Ascending aorta (tissue), 2 donors: Measurements from ENCODE around the gene PLIN4. TPM values are rescaled to one million over a fixed set of nuclear protein-coding genes. Genes with fewer than 3 reads are reported as not detected.

Source experiments
- DNase-seq, 2 donors: peaks; one replicate each; pipeline ENCODE4 v3.0.0-alpha.2; 2019; ENCODE audit warnings: low spot score in 2 of 2
- H3K27ac ChIP-seq, 2 donors: fragments of 200-600 bp; sonication (generic); one replicate each; pipeline ENCODE4 v1.5.1; 2016 to 2017; ENCODE audit warnings: mild to moderate bottlenecking in 1 of 2
- H3K27me3 ChIP-seq: fragments of 200-600 bp; sonication (generic); one replicate; pipeline ENCODE4 v1.5.1; 2017
- H3K36me3 ChIP-seq, 2 donors: fragments of 200-600 bp; sonication (generic); one replicate each; pipeline ENCODE4 v1.5.1; 2016
- H3K4me1 ChIP-seq, 2 donors: fragments of 200-600 bp; sonication (generic); one replicate each; pipeline ENCODE4 v1.5.1; 2016 to 2017; ENCODE audit warnings: mild to moderate bottlenecking in 1 of 2
- H3K4me3 ChIP-seq, 2 donors: fragments of 200-600 bp; sonication (generic); one replicate each; pipeline ENCODE4 v1.5.1; 2016 to 2017; ENCODE audit warnings: mild to moderate bottlenecking in 1 of 2
- H3K9me3 ChIP-seq, 2 donors: fragments of 200-600 bp; sonication (generic); one replicate each; pipeline ENCODE4 v1.5.1; 2016
- intact Hi-C: fragments of 100-400 bp; cut with DNase I; formaldehyde crosslinking; loops from one replicate; pipeline ENCODE4 v1.15.1; 2023
- total RNA-seq: library from RNA; depleted of rRNA; stranded (reverse); fragments of >200 nt; gene quantifications from one replicate; pipeline ENCODE4 v1.1.0, GENCODE V29; 2016
- TF ChIP-seq, protein P1 (sequence below), 3 experiments: fragments of 200-600 bp in 2 of 3; fragments of 450-650 bp in 1 of 3; sonication (generic) in 2 of 3; IDR thresholded peaks; one replicate each; pipeline ENCODE4 v1.5.1; 2016 to 2019; ENCODE audit warnings: antibody characterized with exemption in 3 of 3, mild to moderate bottlenecking in 1 of 3, moderate library complexity in 1 of 3

PLIN4 gene
- total RNA-seq, 1 donor from 2014 or later = 15.1 TPM

DNA sequence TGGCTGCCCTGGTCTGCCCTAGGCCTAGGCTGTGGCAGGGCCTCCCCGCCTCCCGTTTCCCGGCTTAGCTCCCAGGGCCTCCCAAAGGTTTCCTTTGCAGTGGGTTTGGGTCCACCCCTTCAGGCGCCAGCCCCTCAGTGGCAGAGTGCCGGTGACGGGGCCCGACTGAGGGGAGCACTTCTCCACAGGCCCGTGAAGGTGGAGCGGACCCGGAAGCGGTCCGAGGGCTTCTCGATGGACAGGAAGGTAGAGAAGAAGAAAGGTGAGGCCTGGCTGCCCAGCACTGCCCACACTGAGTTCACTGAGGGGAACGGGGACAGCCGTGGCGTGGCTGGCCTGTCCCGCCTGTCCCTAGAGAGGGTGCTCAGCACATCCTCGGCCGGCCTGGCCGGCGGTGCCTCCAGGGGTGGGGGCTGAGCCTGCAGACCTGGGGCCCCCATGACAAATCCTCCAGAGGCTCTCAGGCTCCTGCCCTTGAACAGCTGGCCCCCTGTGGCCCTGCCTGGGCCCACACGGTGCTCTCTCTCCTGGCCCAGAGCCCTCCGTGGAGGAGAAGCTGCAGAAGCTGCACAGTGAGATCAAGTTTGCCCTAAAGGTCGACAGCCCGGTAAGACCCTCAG, 20.4 kb downstream of the PLIN4 start:
- intact Hi-C loops = no loop called here
- no peaks in the 10 kb centered on the region for H3K4me1 ChIP-seq
- no peaks in the 10 kb centered on the region for H3K27me3 ChIP-seq
- DNase-seq = no peak
- H3K9me3 ChIP-seq = no peaks in the 10 kb centered on the region
- TF ChIP-seq, protein P1, sequence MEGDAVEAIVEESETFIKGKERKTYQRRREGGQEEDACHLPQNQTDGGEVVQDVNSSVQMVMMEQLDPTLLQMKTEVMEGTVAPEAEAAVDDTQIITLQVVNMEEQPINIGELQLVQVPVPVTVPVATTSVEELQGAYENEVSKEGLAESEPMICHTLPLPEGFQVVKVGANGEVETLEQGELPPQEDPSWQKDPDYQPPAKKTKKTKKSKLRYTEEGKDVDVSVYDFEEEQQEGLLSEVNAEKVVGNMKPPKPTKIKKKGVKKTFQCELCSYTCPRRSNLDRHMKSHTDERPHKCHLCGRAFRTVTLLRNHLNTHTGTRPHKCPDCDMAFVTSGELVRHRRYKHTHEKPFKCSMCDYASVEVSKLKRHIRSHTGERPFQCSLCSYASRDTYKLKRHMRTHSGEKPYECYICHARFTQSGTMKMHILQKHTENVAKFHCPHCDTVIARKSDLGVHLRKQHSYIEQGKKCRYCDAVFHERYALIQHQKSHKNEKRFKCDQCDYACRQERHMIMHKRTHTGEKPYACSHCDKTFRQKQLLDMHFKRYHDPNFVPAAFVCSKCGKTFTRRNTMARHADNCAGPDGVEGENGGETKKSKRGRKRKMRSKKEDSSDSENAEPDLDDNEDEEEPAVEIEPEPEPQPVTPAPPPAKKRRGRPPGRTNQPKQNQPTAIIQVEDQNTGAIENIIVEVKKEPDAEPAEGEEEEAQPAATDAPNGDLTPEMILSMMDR (IDR thresholded peaks at IDR 0.05) = no peak
- H3K27ac ChIP-seq = no peak overlapping the region
- H3K36me3 ChIP-seq = peaks cover 82 to 91% of the 10 kb centered on the region in 2 donors
- H3K4me3 ChIP-seq = no peak overlapping the region

DNA sequence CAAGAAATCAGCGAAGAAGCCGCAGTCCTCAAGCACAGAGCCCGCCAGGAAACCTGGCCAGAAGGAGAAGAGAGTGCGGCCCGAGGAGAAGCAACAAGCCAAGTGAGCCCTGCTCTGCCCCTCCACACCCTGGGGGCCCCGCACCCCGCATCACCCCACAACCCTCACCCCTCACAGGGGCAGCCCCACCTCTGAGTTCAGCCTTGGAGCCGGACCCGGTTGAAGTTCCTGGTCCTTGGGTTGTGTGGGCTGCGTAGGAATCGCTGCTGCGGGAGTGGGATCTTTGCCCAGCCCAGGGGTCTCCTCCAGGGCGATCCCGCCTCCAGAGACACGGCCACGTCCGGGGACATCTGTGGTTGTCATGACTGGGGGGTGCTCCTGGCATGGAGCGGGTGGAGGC, 22.0 kb downstream of the PLIN4 start:
- H3K4me1 ChIP-seq = no peaks in the 10 kb centered on the region
- no peaks in the 10 kb centered on the region for H3K27me3 ChIP-seq
- intact Hi-C loops = no loop called here
- no peak overlapping the region for H3K27ac ChIP-seq
- TF ChIP-seq, protein P1 (IDR thresholded peaks at IDR 0.05) = no peak
- no peaks in the 10 kb centered on the region for H3K9me3 ChIP-seq
- no peak for DNase-seq
- H3K36me3 ChIP-seq = peaks cover 78 to 88% of the 10 kb centered on the region in 2 donors
- no peak overlapping the region for H3K4me3 ChIP-seq

DNA sequence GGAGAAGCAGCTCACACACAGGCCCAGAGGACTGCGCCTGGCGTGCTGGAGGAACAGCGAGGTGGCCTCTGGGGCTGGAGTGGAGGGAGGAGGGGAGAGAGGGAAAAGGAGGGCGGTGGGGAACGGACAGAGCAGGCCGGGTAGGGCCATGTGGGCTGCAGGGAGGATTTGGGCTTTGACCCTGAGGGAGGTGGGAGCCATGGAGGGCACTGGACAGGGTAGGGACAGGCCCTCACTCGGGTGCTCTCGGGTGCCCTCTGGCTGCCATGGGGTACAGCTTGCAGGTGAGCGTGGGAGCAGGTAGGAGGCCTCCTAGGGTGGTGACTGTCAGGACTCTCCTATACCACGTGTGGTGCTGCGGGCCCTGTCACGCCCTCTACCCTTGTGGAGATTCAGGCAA, 22.8 kb downstream of the PLIN4 start:
- TF ChIP-seq, protein P1 (IDR thresholded peaks at IDR 0.05) = no peak
- DNase-seq = no peak
- H3K27ac ChIP-seq = no peak overlapping the region
- no peaks in the 10 kb centered on the region for H3K27me3 ChIP-seq
- H3K4me1 ChIP-seq = no peaks in the 10 kb centered on the region
- intact Hi-C loops = no loop called here
- H3K36me3 ChIP-seq = peaks cover 71 to 89% of the 10 kb centered on the region in 2 donors
- no peak overlapping the region for H3K4me3 ChIP-seq
- H3K9me3 ChIP-seq = no peaks in the 10 kb centered on the region

DNA sequence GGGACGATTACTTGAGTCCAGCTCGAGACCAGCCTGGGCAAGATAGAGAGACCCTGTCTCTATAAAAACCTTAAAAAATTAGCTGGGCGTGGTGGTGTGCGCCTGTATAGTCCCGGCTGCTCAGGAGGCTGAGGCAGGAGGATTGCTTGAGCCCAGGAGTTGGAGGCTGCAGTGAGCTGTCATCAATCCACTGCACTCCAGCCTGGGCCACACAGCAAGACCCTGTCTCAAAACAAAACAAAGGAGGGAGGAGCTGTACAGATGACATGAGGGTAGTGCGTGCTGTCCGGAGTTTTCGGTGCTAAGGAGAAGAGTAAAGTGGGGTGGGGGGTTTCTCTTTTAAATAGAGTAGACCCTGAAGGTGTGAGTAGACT, 23.6 kb downstream of the PLIN4 start:
- peaks cover 74 to 92% of the 10 kb centered on the region in 2 donors for H3K36me3 ChIP-seq
- no peaks in the 10 kb centered on the region for H3K4me1 ChIP-seq
- intact Hi-C loops = no loop called here
- TF ChIP-seq, protein P1 (IDR thresholded peaks at IDR 0.05) = no peak
- no peaks in the 10 kb centered on the region for H3K27me3 ChIP-seq
- no peak overlapping the region for H3K27ac ChIP-seq
- no peak overlapping the region for H3K4me3 ChIP-seq
- H3K9me3 ChIP-seq = no peaks in the 10 kb centered on the region
- DNase-seq = no peak

DNA sequence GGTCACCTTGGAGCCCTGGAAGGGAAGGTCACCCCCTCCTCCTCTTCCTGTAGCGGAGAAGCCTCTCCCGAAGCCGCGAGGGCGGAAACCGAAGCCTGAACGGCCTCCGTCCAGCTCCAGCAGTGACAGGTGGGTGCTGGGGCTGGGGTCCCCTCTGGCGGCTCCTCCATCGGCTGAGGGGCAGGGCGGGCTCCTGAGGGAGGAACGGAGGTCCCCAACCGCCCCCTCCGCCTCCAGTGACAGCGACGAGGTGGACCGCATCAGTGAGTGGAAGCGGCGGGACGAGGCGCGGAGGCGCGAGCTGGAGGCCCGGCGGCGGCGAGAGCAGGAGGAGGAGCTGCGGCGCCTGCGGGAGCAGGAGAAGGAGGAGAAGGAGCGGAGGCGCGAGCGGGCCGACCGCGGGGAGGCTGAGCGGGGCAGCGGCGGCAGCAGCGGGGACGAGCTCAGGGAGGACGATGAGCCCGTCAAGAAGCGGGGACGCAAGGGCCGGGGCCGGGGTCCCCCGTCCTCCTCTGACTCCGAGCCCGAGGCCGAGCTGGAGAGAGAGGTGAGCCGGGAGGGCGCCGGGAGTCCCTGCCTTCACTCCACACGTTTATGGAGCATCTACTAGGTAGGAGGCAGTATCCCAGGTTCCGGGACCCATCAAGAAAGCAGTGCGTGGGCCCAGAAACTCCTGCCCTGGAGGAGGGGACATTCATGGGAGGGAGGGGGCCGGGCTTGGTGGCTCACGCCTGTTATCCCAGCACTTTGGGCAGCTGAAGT, 24.2 kb downstream of the PLIN4 start:
- no peaks in the 10 kb centered on the region for H3K4me1 ChIP-seq
- intact Hi-C loops = no loop called here
- no peak overlapping the region for H3K4me3 ChIP-seq
- TF ChIP-seq, protein P1 (IDR thresholded peaks at IDR 0.05) = no peak
- no peak for DNase-seq
- H3K27ac ChIP-seq = no peak overlapping the region
- no peaks in the 10 kb centered on the region for H3K27me3 ChIP-seq
- peaks cover 74 to 92% of the 10 kb centered on the region in 2 donors for H3K36me3 ChIP-seq
- no peaks in the 10 kb centered on the region for H3K9me3 ChIP-seq
